Measurements from ENCODE around the gene FAM168A.

DNA sequence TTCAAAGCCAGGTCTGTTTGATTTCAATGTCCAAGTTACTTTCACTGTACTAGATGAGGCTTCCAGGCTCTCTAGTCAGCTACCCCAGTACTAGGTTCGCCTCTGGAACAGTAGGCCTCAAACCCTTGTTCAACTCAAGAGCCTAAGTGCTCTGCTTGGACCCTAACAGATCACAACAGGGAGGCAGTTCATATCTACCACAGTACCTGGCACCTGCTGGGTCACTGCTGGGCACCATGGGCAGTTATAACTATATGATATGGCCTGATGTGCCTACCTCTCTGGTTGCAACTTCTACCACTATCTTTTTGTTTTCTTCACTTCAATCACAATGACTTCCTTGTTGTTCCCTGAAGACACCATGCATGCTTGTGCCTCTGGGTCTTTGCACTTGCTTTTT lies 124.7 kb downstream of the FAM168A start:
- TF ChIP-seq, protein P1, sequence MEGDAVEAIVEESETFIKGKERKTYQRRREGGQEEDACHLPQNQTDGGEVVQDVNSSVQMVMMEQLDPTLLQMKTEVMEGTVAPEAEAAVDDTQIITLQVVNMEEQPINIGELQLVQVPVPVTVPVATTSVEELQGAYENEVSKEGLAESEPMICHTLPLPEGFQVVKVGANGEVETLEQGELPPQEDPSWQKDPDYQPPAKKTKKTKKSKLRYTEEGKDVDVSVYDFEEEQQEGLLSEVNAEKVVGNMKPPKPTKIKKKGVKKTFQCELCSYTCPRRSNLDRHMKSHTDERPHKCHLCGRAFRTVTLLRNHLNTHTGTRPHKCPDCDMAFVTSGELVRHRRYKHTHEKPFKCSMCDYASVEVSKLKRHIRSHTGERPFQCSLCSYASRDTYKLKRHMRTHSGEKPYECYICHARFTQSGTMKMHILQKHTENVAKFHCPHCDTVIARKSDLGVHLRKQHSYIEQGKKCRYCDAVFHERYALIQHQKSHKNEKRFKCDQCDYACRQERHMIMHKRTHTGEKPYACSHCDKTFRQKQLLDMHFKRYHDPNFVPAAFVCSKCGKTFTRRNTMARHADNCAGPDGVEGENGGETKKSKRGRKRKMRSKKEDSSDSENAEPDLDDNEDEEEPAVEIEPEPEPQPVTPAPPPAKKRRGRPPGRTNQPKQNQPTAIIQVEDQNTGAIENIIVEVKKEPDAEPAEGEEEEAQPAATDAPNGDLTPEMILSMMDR (IDR thresholded peaks at IDR 0.05): no peak
- no peak for TF ChIP-seq POLR2A (IDR thresholded peaks at IDR 0.05)
